H1 (cell line): ENCODE measurements around the gene TRIOBP. TPM values are rescaled to one million over a fixed set of nuclear protein-coding genes. Genes with fewer than 3 reads are reported as not detected.

Experiments used
- BCL11A ChIP-seq, 2 experiments: IDR thresholded peaks; one replicate each; pipeline ENCODE4 v1.6.1; 2011; ENCODE audit warnings: low read depth in 2 of 2, low read length in 2 of 2, mild to moderate bottlenecking in 2 of 2
- CHD1 ChIP-seq: IDR thresholded peaks from 2 replicates; pipeline ENCODE4 v1.6.1; 2012; ENCODE audit warnings: low read depth, low read length, improper control_type of control experiment
- CHD2 ChIP-seq: IDR thresholded peaks from 2 replicates; pipeline ENCODE4 v1.6.1; 2012; ENCODE audit warnings: low read length, improper control_type of control experiment
- CHD7 ChIP-seq: fragments of 300-600 bp; sonication (generic); IDR thresholded peaks from 2 replicates; pipeline ENCODE4 v1.7.1; 2012; ENCODE audit warnings: low read length, moderate library complexity, mild to moderate bottlenecking, inconsistent platforms; ENCODE audit not compliant: insufficient replicate concordance
- EP300 ChIP-seq, 2 experiments: IDR thresholded peaks; 1 replicate in 1 of 2; 2 replicates in 1 of 2; pipeline ENCODE4 v1.6.1; 2011 to 2012; ENCODE audit warnings: low read depth in 2 of 2, low read length in 2 of 2, mild to moderate bottlenecking in 2 of 2, borderline replicate concordance in 1 of 2, inconsistent platforms in 1 of 2, moderate library complexity in 1 of 2
- NRF1 ChIP-seq: IDR thresholded peaks from 2 replicates; pipeline ENCODE4 v1.6.1; 2011; ENCODE audit warnings: mild to moderate bottlenecking, low read depth, low read length, improper control_type of control experiment
- TCF12 ChIP-seq: IDR thresholded peaks from 2 replicates; pipeline ENCODE4 v1.6.1; 2011; ENCODE audit warnings: low read depth, mild to moderate bottlenecking, low read length
- polyA plus RNA-seq, 7 experiments: library from polyadenylated mRNA; depleted of rRNA in 3 of 7; stranded (reverse) in 5 of 7; unstranded in 2 of 7; fragments of >200 nt in 5 of 7; fragments of 200-250 nt in 2 of 7; gene quantifications; 1 replicate in 5 of 7; 2 replicates in 1 of 7; 4 replicates in 1 of 7; pipeline versions ENCODE4 v1.2.1 to v1.2.3, GENCODE V29; 2011 to 2013; ENCODE audit warnings: missing spikeins in 2 of 7, mixed read lengths in 2 of 7
- total RNA-seq: library from RNA; stranded (reverse); fragmentation: NEBNext Ultra II Directional; extraction: Animal tissue kit (Norgen Biotek cat#: 25700); gene quantifications from 2 replicates; pipeline ENCODE4 v1.2.1, GENCODE V29; 2021

The TRIOBP gene
- total and polyA plus RNA-seq, 2 of the 8 experiments (the other 6 are each of a cell fraction or from before 2014, with no cell fraction given) = 18.2 to 27.3 TPM

- TF ChIP-seq CHD7 (no peak), NRF1 (no peak), CHD1 (no peak), BCL11A (IDR thresholded peaks at IDR 0.05; ENCODE audit: low read depth in 2 of 2, low read length in 2 of 2) (no peak), TCF12 (no peak), CHD2 (no peak), EP300 (IDR thresholded peaks at IDR 0.05; ENCODE audit: borderline replicate concordance in 1 of 2, low read depth in 2 of 2, low read length in 2 of 2) (no peak)
- TF ChIP-seq, all 59 proteins: peak for 0
Measured at GRCh38 chr22:37703906-37704305, 7.1 kb downstream of the TRIOBP start (continued).
